Measurements from ENCODE around the gene DNM1. TPM values are rescaled to one million over a fixed set of nuclear protein-coding genes. Genes with fewer than 3 reads are reported as not detected.

Gene DNM1
- total and polyA plus RNA-seq, 10 of the 15 experiments (the other 5 are each of a cell fraction or from before 2014, with no cell fraction given): 0.06 to 0.67 (median 0.19) TPM; not detected in 3

- no peak for TF ChIP-seq USF1 (IDR thresholded peaks at IDR 0.05; ENCODE audit: borderline replicate concordance, extremely low read length, insufficient read depth, low read depth, low read length)
- TF ChIP-seq HCFC1 (IDR thresholded peaks at IDR 0.05; ENCODE audit: low read length): no peak
Observed at GRCh38 chr9:128187361-128187760, 15.8 kb upstream of the DNM1 start (continued).

GRCh38 chr9:128188209-128188608 lies 15.0 kb upstream of the DNM1 start:
- 45% methylated on average over 1 of the region's 1 CpG for WGBS (ENCODE audit: insufficient coverage, insufficient replicate concordance, low lambda C conversion rate, missing lambda C conversion rate)
- in situ Hi-C loops (cut with MboI) (no loop called here), intact Hi-C loops (cut with micrococcal nuclease; ENCODE audit: unreplicated experiment) (no loop called here)
- no peak for ATAC-seq
- no TSS peak for BruUV-seq (replicated peaks)
- no peak overlapping the region for H3K27ac ChIP-seq (ENCODE audit: control insufficient read depth, insufficient read depth)
- CTCF ChIA-PET: interaction anchor here (0.8 to 1.1 kb wide), 2 partner anchors 63 to 71 kb away, joined by 4 to 5 read pairs; no protein-coding TSS in a partner anchor
- no peak overlapping the region for H3K4me3 ChIP-seq
- no peak overlapping the region for H3K9ac ChIP-seq (ENCODE audit: control insufficient read depth, insufficient read depth, low read length)
- POLR2A ChIA-PET: no interaction called here
- no peaks in the 10 kb centered on the region for H4K20me1 ChIP-seq (ENCODE audit: control insufficient read depth, insufficient read depth)
- peaks cover 8% of the 10 kb centered on the region for H3K4me1 ChIP-seq (ENCODE audit: control insufficient read depth, insufficient read depth, low read length)
- H3K4me2 ChIP-seq (ENCODE audit: control insufficient read depth, insufficient read depth): no peak overlapping the region
- H3K9me3 ChIP-seq (replicated peaks; ENCODE audit: control insufficient read depth, insufficient read depth, low read length): no peaks in the 10 kb centered on the region
- DNase-seq (ENCODE audit: low read depth, low spot score): no peak
- H3K79me2 ChIP-seq (ENCODE audit: control insufficient read depth, insufficient read depth, low read length): peaks cover 3% of the 10 kb centered on the region; the same call in 1 of the 2 replicates
- H3K36me3 ChIP-seq (ENCODE audit: control insufficient read depth in 2 of 2, insufficient read depth in 2 of 2, low read length in 1 of 2): no peaks in the 10 kb centered on the region; a peak in 1 of 4 replicates
- RAD21 ChIA-PET (ENCODE audit: unreplicated experiment): interaction anchor here (0.6 kb wide), 1 partner anchor 290 kb away, joined by 6 read pairs; no protein-coding TSS in a partner anchor
- H3K27me3 ChIP-seq (replicated peaks in 1 of 2; ENCODE audit: control insufficient read depth in 2 of 2, insufficient read depth in 2 of 2, low read length in 1 of 2): no peaks in the 10 kb centered on the region
- SMC1A ChIA-PET (ENCODE audit: uncharacterized antibody, unreplicated experiment): interaction anchor here (0.6 kb wide), 1 partner anchor 20 kb away, joined by 5 read pairs; no protein-coding TSS in a partner anchor
- no peak overlapping the region for H2AFZ ChIP-seq (ENCODE audit: control insufficient read depth, low read depth, low read length)
- no peak for FAIRE-seq
- TF ChIP-seq PML (IDR thresholded peaks at IDR 0.05; ENCODE audit: low read length) (no peak), CUX1 (IDR thresholded peaks at IDR 0.05; ENCODE audit: insufficient replicate concordance, low read depth, low read length) (no peak), ETV6 (conservative IDR thresholded peaks at IDR 0.05 in 1 of 2, IDR thresholded peaks at IDR 0.05 in 1 of 2; ENCODE audit: borderline replicate concordance in 1 of 2, low read depth in 1 of 2) (no peak), HSF1 (IDR thresholded peaks at IDR 0.05; ENCODE audit: low read depth, low read length) (no peak)
